ENCODE results near the gene ARHGEF7. TPM values are rescaled to one million over a fixed set of nuclear protein-coding genes. Genes with fewer than 3 reads are reported as not detected.
"Not testable (repeated sequence)": the region's sequence is repeated elsewhere in the genome, so short reads cannot be mapped to it uniquely, and the experiment has no call there.

The ARHGEF7 gene
- total RNA-seq, 1 donor from 2014 or later: 41.3 TPM

DNA sequence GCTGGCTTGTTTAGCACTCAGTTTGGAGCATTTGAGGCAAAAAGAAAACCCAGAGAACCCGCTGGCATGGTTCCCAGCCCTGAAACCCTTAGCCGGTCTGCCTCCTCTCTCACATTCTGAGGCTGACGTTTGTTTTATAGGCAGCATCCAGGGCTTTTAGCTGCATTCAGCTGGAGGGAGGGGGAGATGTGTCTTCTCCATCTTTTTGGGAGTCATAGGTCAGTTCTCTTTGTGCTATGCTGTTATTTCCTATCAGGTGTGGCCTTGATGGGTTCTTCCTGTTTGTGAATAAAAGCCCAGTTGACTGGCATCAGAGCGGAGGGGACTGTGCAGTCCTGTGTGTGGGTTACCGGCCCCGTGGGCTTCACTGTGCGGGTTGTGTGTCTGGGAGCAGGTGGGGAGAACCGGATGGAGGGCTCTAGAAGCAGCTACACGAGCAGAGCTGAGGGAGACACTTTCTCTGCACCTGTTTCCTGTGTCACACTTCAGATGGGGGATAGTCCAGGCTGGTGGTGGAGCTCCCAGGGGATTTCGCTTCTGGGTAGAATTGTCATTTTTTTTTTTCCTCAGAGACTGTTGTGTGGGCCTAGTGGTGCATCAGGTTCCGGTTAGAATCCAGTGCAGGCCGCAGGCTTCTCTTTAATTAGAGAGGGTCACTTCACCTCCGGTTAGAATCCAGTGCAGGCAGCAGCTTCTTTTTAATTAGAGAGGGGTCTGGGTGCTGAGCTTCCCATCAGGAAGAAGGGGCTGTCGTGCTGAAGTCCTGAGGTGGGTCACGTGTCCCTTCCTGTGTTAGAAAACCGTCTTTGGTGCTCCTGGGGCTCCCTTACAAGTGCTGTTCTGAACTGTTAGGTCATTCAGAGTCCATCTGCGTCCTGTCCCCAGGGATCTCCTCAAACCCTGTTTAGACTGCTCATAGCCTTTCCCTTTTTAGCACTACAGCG lies 69.6 kb downstream of the ARHGEF7 start:
- DNase-seq (ENCODE audit: low spot score): no peak
- intact Hi-C loops (cut with DNase I): no loop called here

DNA sequence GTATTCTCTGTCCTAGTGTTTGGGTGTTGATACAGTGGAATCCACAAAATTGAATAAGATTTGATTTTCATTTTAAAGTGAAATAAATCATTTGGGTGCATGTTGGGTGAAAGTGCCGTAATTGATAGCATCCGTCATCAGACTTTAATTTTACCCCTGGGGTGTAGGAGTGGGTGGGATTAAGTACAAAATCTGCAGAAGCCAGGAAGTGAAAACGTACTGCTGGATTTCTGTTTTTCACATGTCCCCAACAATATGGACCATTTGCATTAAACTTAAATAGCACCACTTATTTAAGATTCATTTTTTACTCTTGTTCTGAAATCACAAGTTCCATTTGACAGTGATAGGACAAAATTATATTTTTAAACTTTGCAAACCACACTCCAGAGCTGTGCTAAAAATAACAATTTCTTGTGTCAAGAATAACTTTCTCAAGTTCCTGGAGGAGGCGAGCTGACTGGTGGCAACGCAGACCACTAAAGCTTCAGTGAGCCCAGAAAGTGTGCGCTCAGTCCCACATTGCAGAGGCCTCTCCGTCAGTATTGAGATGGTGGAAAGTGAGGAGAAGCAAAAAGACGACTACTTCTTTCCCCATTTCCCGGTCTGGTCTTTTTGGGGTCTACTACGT lies 71.3 kb downstream of the ARHGEF7 start:
- intact Hi-C loops (cut with DNase I): no loop called here

DNA sequence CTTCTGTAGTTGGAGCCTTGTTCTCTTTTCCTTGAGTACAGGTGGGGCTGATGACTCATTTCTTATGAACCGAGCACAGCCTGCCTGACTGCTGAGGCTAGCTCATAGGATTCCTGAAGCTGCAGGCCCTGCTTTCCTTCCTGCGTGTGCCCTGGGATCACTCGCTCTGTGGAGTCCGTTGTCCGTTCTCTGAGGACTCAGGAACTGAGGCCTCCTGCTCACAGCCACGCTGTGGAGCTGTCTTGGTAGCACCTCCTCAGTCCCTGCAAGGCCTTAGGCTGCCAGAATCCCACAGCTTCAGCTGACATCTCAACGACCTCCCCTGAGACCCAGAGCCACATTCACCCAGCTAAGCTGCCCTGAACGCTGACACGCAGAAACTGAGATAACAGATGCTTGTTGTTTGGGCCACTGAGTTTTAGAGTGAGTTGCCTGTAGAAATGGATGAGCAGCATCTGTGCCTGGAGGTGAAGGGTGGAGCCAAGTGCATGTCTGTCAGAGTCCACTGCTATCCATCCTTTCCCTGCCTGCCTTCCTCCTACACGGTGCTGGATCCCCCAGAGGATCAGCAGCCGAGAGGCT lies 72.9 kb downstream of the ARHGEF7 start:
- no peak for DNase-seq (ENCODE audit: low spot score)
- intact Hi-C loops (cut with DNase I): no loop called here

More for the DNA sequence above, 71.3 kb downstream of the ARHGEF7 start:
- DNase-seq (ENCODE audit: low spot score): no peak

DNA sequence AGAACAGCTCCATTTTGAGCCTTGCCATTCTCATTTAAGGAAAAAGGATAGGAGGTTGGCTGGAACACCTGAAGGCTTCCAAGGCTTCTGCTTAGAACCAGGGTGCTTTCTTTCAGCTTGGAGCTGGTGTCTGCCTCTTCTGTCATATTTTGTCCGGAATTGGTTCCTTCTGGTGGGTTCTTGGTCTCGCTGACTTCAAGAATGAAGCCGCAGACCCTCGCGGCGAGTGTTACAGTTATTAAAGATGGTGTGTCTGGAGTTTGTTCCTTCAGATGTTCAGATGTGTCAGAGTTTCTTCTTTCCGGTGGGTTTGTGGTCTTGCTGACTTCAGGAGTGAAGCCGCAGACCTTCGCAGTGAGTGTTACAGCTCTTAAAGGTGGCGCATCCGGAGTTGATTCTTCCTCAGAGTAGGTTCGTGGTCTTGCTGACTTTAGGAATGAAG lies 74.0 kb downstream of the ARHGEF7 start:
- not testable (repeated sequence) for DNase-seq (ENCODE audit: low spot score)

DNA sequence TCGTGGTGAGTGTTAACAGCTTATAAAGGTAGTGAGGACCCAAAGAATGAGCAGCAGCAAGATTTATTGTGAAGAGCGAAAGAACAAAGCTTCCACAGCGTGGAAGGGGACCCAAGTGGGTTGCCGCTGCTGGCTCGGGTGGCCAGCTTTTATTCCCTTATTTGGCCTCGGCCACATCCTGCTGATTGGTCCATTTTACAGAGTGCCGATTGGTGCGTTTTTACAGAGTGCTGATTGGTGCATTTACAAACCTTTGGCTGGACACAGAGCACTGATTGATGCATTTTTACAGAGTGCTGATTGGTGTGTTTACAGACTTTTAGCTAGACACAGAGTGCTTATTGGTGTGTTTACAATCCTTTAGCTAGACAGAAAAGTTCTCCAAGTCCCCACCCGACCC lies 74.4 kb downstream of the ARHGEF7 start:
- intact Hi-C loops (cut with DNase I); DNase-seq (ENCODE audit: low spot score): not testable (repeated sequence)

More for the DNA sequence above, 74.0 kb downstream of the ARHGEF7 start:
- intact Hi-C loops (cut with DNase I): not testable (repeated sequence)

DNA sequence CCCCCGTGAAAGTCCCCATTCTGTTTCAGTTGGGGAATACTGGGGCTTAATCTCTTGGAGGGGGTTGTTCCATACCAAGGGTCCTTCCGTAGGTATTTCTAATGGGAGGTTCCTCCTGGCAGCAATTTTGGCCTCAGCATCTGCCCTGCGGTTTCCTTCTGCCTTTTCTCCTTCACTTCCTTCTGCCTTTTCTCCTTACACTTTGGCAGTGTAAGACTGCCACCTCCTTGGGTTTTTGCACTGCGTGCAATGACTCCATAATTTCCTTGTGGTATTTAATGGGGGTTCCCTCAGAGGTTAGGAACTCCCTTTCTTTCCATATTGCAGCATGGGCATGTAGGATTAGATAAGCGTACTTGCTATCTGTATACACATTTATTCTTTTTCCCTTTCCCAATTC lies 78.1 kb downstream of the ARHGEF7 start:
- intact Hi-C loops (cut with DNase I); DNase-seq (ENCODE audit: low spot score): not testable (repeated sequence)

DNA sequence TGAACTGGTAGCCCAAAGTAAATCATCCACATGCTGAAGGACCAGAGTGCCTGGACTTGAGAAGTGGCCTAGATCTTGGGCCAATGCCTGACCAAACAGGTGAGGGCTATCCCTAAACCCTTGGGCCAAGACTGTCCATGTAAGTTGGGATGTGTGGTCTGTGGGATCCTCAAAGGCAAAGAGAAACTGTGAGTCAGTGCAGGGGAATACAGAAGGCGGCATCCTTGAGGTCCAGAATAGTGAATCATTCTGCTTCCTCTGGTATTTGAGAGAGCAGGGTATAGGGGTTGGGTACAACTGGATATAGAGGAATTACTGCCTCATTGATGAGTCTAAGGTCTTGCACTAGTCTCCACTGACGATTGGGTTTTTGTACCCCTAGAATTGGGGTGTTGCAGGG lies 79.5 kb downstream of the ARHGEF7 start:
- intact Hi-C loops (cut with DNase I); DNase-seq (ENCODE audit: low spot score): not testable (repeated sequence)

DNA sequence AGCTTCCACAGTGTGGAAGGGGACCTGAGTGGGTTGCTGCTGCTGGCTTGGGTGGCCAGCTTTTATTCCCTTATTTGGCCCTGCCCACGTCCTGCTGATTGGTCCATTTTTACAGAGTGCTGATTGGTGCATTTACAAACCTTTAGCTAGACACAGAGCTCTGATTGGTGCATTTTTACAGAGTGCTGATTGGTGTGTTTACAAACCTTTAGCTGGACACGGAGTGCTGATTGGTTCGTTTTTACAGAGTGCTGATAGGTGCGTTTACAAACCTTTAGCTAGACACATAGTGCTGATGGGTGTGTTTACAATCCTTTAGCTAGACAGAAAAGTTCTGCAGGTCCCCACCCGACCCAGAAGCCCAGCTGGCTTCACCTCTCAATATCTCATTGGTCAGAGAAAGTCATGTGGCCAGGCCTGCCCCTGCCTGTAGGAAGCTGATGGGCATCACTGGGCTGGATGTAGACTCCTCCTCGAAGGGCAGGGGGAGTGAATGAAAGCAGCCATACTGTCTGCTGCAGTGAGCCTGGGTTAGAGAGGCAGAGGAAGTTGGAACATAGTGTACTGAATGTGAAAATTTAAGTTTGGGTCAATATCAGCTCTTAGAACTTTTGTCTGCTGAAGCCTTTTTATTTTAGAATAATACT lies 83.7 kb downstream of the ARHGEF7 start:
- DNase-seq (ENCODE audit: low spot score); intact Hi-C loops (cut with DNase I): not testable (repeated sequence)

DNA sequence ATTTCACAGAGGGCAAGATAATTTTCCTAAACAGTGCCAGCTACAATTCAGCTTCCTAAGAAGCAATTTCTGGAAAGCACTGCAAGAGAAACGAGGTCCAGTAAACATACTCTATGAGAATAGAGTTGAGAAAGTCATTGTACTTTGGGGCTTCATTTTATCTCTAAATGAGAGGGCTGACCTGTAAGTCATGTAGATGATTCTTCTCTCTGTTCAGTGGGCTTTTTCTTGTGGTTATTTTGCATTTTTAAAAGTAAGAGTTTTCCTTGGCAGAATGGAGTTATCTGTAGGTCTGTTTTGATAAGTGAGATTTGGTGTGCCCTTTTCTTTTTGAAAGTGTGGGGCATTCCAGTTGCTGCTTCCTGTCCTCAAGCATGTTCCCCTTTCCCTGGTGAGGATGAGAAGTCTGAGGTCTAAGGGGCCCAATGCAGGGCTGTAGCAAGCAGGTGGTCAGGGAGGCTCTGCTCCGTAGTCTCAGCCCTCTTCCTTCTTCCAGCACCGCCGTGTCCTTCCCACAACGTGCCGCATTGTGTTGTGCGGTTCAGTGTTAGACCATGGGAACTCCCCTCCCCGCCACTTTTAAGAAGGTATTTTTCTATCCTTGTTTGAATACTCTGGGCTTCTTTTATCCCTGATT lies 86.3 kb downstream of the ARHGEF7 start:
- intact Hi-C loops (cut with DNase I): no loop called here

DNA sequence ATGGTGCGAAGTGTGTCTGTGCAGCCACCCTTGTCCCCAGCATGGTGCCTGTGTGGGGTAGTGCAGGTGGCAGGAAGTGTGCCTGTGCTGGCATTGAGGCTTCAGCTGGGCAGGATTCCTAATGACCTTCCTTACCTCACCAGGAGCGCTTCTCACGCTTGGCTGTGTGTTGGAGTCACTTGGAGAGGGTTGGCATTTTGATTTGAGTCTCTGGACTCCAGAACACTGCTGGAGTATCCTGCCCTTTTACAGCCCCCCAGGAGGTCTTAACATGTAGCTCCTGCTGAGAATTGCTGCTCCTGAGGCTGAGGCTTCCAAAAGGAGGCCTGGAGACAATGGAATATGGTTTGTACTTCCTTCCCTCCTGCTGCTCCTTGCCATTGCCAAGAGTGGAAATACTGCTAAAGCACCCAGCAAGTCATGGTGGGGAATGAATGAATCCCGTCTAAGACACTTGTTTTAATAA lies 87.1 kb downstream of the ARHGEF7 start:
- intact Hi-C loops (cut with DNase I): no loop called here
- no peak for DNase-seq (ENCODE audit: low spot score)

More for the DNA sequence above, 86.3 kb downstream of the ARHGEF7 start:
- DNase-seq (ENCODE audit: low spot score): no peak

DNA sequence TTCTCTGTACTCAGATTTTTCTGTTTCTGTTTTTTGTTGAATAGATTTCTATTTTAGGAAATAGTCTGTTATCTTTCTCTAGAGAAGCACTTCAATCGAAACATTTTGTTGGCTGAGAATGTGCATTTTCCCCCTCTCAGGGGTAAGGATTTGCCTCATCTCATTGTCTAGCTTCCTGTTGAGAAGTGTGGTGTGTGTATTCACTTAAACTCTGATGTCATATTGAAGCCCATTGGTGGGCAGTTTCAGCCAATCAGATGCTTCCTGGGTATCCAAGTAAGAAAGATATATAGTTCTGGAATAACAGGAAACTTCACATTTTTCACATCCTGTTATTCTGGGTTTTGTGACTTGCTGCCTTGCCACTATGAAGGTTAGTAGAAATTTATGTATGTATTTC lies 87.6 kb downstream of the ARHGEF7 start:
- intact Hi-C loops (cut with DNase I): no loop called here
- no peak for DNase-seq (ENCODE audit: low spot score)

DNA sequence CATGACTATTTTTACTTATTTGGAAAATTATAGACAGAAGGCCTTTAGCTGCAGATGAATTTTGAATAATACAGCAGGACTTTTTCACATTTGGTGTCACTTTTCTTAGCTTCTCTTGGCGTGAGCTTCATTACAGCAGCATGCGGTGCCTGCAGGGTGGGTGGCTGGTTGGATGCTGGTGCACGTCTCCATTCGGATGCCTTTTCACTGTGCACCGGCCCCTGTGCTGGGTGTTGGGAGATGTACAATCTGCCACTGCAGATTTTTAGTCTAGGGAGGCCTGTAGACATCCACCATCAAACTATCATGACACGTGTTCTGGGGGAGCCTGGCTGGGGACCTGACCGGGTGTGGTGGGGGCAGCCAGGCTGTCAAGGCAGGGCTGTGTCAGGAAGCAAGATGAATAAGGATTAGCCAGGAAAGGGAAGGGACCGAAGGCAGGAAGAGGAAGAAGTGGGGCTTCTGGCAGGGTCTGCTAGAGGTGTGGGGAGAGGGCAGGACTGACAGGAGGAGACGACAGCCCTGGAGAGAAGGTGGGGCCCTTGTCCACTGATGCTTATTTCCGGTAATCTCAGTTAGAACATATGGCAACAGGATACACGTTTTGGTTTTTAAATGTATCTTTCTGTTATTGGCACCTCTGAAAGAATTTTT lies 88.8 kb downstream of the ARHGEF7 start:
- intact Hi-C loops (cut with DNase I): no loop called here
- no peak for DNase-seq (ENCODE audit: low spot score)

DNA sequence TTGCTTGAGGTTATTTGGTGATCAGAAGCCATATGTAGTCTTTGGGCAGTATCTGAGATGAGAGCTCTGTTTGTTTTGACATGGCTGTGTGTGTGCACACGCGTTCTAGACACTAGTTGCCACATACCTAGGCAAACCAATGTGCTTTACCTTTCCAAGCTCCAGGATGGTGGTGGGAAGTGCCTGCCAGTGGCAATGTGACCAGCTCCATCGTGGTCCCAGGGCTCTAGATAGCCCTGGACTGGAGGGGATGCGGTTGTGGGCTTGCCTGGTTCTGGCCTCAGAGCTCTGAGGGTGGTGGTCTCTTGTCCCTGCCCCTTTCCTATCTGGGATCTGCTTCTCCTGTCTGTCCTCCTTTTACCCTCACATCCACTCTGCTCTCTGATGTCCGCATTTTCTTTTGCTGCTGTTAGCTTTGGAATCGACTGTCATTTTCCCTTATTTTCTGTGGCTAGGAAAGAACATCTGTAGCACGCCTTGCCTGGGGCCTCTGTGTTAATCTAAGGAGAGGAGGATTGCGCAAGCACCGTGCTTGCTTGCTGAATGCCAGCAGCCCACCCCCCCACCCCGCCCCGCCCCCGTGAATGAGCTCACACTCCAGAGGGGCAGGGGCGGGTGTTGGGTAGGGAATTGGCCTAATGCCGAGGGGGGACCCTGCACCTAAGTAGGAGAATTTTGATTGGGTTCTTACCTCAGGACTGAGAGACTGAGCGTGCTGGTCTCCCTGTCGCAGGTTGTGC lies 89.5 kb downstream of the ARHGEF7 start:
- no peak for DNase-seq (ENCODE audit: low spot score)
- intact Hi-C loops (cut with DNase I): no loop called here

DNA sequence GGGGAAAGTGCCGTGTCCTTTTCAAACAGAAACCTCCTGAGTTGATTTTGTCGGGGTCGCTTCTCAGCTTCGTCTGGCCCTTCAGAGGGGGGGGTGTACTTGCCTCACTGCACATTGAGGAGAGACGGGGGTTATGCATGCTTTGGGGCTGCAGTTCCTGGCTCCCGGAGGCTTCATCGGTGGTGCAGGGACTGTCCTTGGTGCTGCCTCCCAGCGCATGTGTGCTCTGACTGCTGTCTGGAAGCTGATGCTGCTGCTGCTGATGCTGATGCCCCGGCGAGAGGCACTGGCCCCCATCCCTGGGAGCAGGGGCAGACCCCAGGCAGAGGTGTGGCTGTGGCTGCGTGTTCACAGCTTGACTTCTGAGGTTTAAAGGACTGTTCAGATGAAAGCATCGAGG lies 91.0 kb downstream of the ARHGEF7 start:
- no peak for DNase-seq (ENCODE audit: low spot score)
- intact Hi-C loops (cut with DNase I): no loop called here

DNA sequence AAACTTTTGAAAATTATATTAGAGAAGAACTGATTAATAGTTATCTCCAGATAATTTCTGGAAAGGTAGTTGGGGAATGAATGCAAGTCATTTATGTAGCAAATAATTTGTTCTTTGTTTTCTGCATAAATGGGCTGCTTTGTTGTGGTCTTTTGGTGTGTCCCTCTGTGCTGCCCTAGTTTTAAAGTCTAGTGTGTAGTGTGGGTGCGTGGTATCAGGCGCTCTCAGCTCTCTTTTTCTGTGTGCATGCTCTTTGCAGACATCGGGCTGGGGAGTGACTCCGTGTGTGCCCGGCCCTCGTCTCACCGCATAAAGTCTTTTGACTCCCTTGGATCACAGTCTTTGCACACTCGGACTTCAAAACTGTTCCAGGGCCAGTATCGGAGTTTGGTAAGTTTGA lies 94.5 kb downstream of the ARHGEF7 start:
- DNase-seq (ENCODE audit: low spot score): no peak
- intact Hi-C loops (cut with DNase I): no loop called here

DNA sequence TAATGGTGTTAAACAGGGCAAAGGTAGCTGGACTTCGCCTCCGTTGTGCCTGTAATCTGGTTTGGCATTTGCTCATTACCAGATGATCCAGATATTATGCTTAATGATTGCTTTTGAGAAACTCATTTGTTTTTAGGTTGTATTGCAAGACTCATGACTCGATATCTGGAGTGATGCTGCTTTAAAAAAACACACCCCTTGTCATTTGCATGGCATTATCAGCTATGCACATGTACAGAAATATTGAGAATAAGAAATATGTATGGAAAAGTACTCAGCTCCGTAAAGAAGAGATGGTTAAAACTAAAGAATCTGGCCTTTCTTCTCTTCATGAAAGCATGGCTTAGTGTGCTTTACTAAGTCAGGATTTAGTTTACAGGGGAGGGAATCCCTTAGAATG lies 95.0 kb downstream of the ARHGEF7 start:
- intact Hi-C loops (cut with DNase I): no loop called here
- no peak for DNase-seq (ENCODE audit: low spot score)

DNA sequence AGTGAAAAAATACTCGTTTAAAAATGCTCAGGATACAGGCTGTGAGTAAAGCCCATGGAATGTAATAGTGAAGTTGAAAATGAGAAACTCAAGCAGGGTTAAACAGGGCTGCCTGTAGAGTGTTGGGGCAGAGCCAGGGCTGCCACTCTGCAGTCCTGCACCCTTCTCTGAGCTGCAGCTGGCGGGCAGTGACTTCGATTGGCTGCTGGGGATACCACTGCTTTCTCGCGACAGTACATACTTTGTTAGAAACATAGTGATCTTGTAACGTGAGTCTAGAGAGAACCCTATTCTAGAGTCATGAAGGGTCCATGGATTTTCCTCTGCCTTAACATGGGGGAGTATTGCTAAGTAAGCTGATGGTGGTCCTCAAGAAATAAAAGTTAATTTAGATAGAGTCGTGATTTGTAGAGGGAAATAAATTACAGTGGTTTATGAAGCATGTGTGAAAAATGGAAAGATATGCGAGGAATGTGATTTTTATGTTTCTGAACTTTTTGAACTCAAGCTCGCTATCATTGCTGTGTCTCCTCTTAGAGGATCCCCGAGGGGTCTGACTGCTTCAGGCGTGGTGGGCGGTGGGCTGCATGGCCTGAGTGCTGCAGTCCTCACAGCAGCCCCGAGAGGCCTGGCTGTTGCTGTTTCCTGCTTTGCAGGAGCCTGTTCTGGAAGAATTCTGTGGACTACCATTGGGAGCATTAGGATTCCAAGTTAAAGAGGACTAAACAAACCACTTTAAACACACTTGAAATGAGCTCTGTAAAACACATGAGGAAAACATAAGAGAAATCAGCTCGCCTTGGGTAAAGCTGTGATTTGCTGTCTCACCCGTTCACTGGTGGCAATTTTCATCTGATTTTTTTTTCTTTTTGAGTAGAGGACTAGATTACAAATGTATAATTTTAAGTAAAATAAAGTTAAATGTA lies 95.7 kb downstream of the ARHGEF7 start:
- intact Hi-C loops (cut with DNase I): no loop called here
- no peak for DNase-seq (ENCODE audit: low spot score)
